ENCODE results near the gene RFPL1. TPM values are rescaled to one million over a fixed set of nuclear protein-coding genes. Genes with fewer than 3 reads are reported as not detected.
A peak's percentile ranks its signal among the peaks of the same experiment; 100 is the strongest.

Gene RFPL1
- total RNA-seq, 1 donor from 2014 or later, result 0.22 TPM

- no peaks in the 10 kb centered on the region for H3K36me3 Mint-ChIP-seq (ENCODE audit: insufficient read depth)
- no peak for TF ChIP-seq CTCF (IDR thresholded peaks at IDR 0.05; ENCODE audit: unreplicated experiment)
These were observed 4.5 kb upstream of the RFPL1 start for GRCh38 chr22:29433856-29434255.

GRCh38 chr22:29434288-29434687 lies 4.1 kb upstream of the RFPL1 start:
- H3K27ac Mint-ChIP-seq, result peak overlapping the region; percentile 16
- H3K4me3 Mint-ChIP-seq (ENCODE audit: low read depth), result no peak overlapping the region
- H3K36me3 Mint-ChIP-seq (ENCODE audit: insufficient read depth), result no peaks in the 10 kb centered on the region
- peaks cover 22% of the 10 kb centered on the region for H3K4me1 Mint-ChIP-seq (ENCODE audit: low read depth)
- no peaks in the 10 kb centered on the region for H3K9me3 Mint-ChIP-seq (ENCODE audit: low read depth)
- DNase-seq (ENCODE audit: low spot score, unreplicated experiment), result no peak
- no peaks in the 10 kb centered on the region for H3K27me3 Mint-ChIP-seq
- no peak for TF ChIP-seq CTCF (IDR thresholded peaks at IDR 0.05; ENCODE audit: unreplicated experiment)

More at GRCh38 chr22:29433856-29434255, 4.5 kb upstream of the RFPL1 start:
- peaks cover 22% of the 10 kb centered on the region for H3K4me1 Mint-ChIP-seq (ENCODE audit: low read depth)
- H3K27me3 Mint-ChIP-seq, result no peaks in the 10 kb centered on the region
- peak overlapping the region; percentile 16 for H3K27ac Mint-ChIP-seq
- no peaks in the 10 kb centered on the region for H3K9me3 Mint-ChIP-seq (ENCODE audit: low read depth)
- no peak for DNase-seq (ENCODE audit: low spot score, unreplicated experiment)
- no peak overlapping the region for H3K4me3 Mint-ChIP-seq (ENCODE audit: low read depth)

- DNase-seq (ENCODE audit: low spot score, unreplicated experiment), result no peak
- Mint-ChIP-seq H3K36me3 (ENCODE audit: insufficient read depth) (no peaks in the 10 kb centered on the region), H3K27ac (no peak overlapping the region), H3K9me3 (ENCODE audit: low read depth) (no peaks in the 10 kb centered on the region), H3K4me1 (ENCODE audit: low read depth) (peaks cover 22% of the 10 kb centered on the region), H3K27me3 (no peaks in the 10 kb centered on the region), H3K4me3 (ENCODE audit: low read depth) (no peak overlapping the region)
- TF ChIP-seq CTCF (IDR thresholded peaks at IDR 0.05; ENCODE audit: unreplicated experiment), result no peak
These were observed 2.9 kb upstream of the RFPL1 start for GRCh38 chr22:29435236-29436136.

GRCh38 chr22:29442976-29443375 lies 4.6 kb downstream of the RFPL1 start:
- Mint-ChIP-seq H3K9me3 (ENCODE audit: low read depth) (no peaks in the 10 kb centered on the region), H3K4me1 (ENCODE audit: low read depth) (peaks cover 9% of the 10 kb centered on the region), H3K36me3 (ENCODE audit: insufficient read depth) (no peaks in the 10 kb centered on the region), H3K27ac (peak overlapping the region; percentile 7), H3K27me3 (peaks cover 7% of the 10 kb centered on the region), H3K4me3 (ENCODE audit: low read depth) (no peak overlapping the region)
- TF ChIP-seq CTCF (IDR thresholded peaks at IDR 0.05; ENCODE audit: unreplicated experiment), result no peak
- DNase-seq (ENCODE audit: low spot score, unreplicated experiment), result no peak

- Mint-ChIP-seq H3K4me1 (ENCODE audit: low read depth) (peaks cover 9% of the 10 kb centered on the region), H3K9me3 (ENCODE audit: low read depth) (no peaks in the 10 kb centered on the region), H3K4me3 (ENCODE audit: low read depth) (no peak overlapping the region), H3K27ac (peak overlapping the region; percentile 7), H3K27me3 (peaks cover 7% of the 10 kb centered on the region), H3K36me3 (ENCODE audit: insufficient read depth) (no peaks in the 10 kb centered on the region)
- no peak for TF ChIP-seq CTCF (IDR thresholded peaks at IDR 0.05; ENCODE audit: unreplicated experiment)
- no peak for DNase-seq (ENCODE audit: low spot score, unreplicated experiment)
These were observed 5.1 kb downstream of the RFPL1 start for GRCh38 chr22:29443452-29443851.

All from progenitor cell of endocrine pancreas (in vitro differentiated cells).